GM12878 (cell line): Measurements from ENCODE around the gene RBPMS2. TPM values are rescaled to one million over a fixed set of nuclear protein-coding genes. Genes with fewer than 3 reads are reported as not detected.

Source experiments
- ATAC-seq: fragments of 200-7000 bp; cut with Tn5 transposase; 3 replicates; pipeline ENCODE4 v1.9.1; 2020; ENCODE audit warnings: mild to moderate bottlenecking, moderate library complexity
- BruUV-seq: library from RNA; stranded (reverse); fragments of 400-500 nt; replicated peaks from 2 replicates; lab custom pipeline; 2021; lab: Mats Ljungman, UMichigan
- CTCF ChIA-PET: fragments of 300-600 bp; sonication (Branson Sonifier 250); formaldehyde crosslinking; extraction: SDS; loops from one replicate; lab custom pipeline; 2021; ENCODE audit warnings: inconsistent platforms; lab: Yijun Ruan, JAX
- POLR2A ChIA-PET: fragments of 350-600 bp; formaldehyde crosslinking; extraction: SDS; loops from one replicate; lab custom pipeline; 2021; ENCODE audit warnings: inconsistent platforms; lab: Charles Lee
- RAD21 ChIA-PET: fragments of 300-600 bp; sonication (Branson Sonifier 250); formaldehyde crosslinking; loops from one replicate; lab custom pipeline; 2023; ENCODE audit warnings: antibody characterized with exemption; ENCODE audit not compliant: unreplicated experiment; lab: Charles Lee
- SMC1A ChIA-PET: fragments of 300-600 bp; sonication (Branson Sonifier 250); formaldehyde crosslinking; loops from one replicate; lab custom pipeline; 2023; ENCODE audit not compliant: unreplicated experiment, uncharacterized antibody; lab: Charles Lee
- DNase-seq: peaks from one replicate; pipeline ENCODE4 v3.0.0-alpha.2; 2011; ENCODE audit warnings: low read depth, low spot score
- FAIRE-seq: peaks from 3 replicates; lab custom pipeline; 2011; peaks lifted over from hg19 to GRCh38; lab: Jason Lieb, UNC
- H2AFZ ChIP-seq: 2 replicates; pipeline ENCODE4 v1.6.0; 2011; ENCODE audit warnings: low read depth, low read length, control low read depth; ENCODE audit not compliant: control insufficient read depth
- H3K27ac ChIP-seq: 2 replicates; pipeline ENCODE4 v1.5.1; 2011; ENCODE audit warnings: control low read depth; ENCODE audit not compliant: control insufficient read depth, insufficient read depth
- H3K27me3 ChIP-seq, 2 experiments: replicated peaks in 1 of 2; 2 replicates each; pipeline versions ENCODE4 v1.6.0 to v1.6.1; 2011; ENCODE audit warnings: low read length in 1 of 2; ENCODE audit not compliant: control insufficient read depth in 2 of 2, insufficient read depth in 2 of 2
- H3K36me3 ChIP-seq, 2 experiments: 2 replicates each; pipeline ENCODE4 v1.5.1; 2011; ENCODE audit warnings: low read length in 1 of 2; ENCODE audit not compliant: control insufficient read depth in 2 of 2, insufficient read depth in 2 of 2
- H3K4me1 ChIP-seq: 2 replicates; pipeline ENCODE4 v1.6.1; 2011; ENCODE audit warnings: mild to moderate bottlenecking, low read length, moderate library complexity, mixed read lengths; ENCODE audit not compliant: control insufficient read depth, insufficient read depth
- H3K4me2 ChIP-seq: 2 replicates; pipeline ENCODE4 v1.6.0; 2011; ENCODE audit warnings: control low read depth; ENCODE audit not compliant: control insufficient read depth, insufficient read depth
- H3K4me3 ChIP-seq: fragments of 200-600 bp; sonication (generic); 2 replicates; pipeline ENCODE4 v1.5.1; 2016
- H3K79me2 ChIP-seq: 2 replicates; pipeline ENCODE4 v1.6.0; 2011; ENCODE audit warnings: low read length; ENCODE audit not compliant: control insufficient read depth, insufficient read depth
- H3K9ac ChIP-seq: 2 replicates; pipeline ENCODE4 v1.8.0; 2011; ENCODE audit warnings: low read length, control low read depth, mixed read lengths; ENCODE audit not compliant: control insufficient read depth, insufficient read depth
- H3K9me3 ChIP-seq: replicated peaks from 3 replicates; pipeline ENCODE4 v1.5.1; 2011; ENCODE audit warnings: mild to moderate bottlenecking, low read length; ENCODE audit not compliant: control insufficient read depth, insufficient read depth
- H4K20me1 ChIP-seq: 2 replicates; pipeline ENCODE4 v1.6.0; 2011; ENCODE audit not compliant: control insufficient read depth, insufficient read depth
- ETV6 ChIP-seq, 2 experiments: fragments of 450-650 bp in 1 of 2; IDR thresholded peaks in 1 of 2; conservative IDR thresholded peaks in 1 of 2; 2 replicates each; pipeline ENCODE4 v1.6.1; 2014; ENCODE audit warnings: antibody characterized with exemption in 1 of 2, borderline replicate concordance in 1 of 2, low read depth in 1 of 2, mild to moderate bottlenecking in 1 of 2, moderate library complexity in 1 of 2
- RAD21 ChIP-seq: IDR thresholded peaks from 2 replicates; pipeline ENCODE4 v1.6.1; 2011; ENCODE audit warnings: mild to moderate bottlenecking, low read depth, low read length, moderate library complexity; ENCODE audit not compliant: insufficient read depth
- TCF7 ChIP-seq: IDR thresholded peaks from 2 replicates; pipeline ENCODE4 v1.6.1; 2014; ENCODE audit warnings: antibody characterized with exemption, borderline replicate concordance
- WGBS: methylation state at CpG from one replicate; pipeline ENCODE4 v1.1.6; 2016; ENCODE audit warnings: low lambda C conversion rate; ENCODE audit not compliant: insufficient replicate concordance, insufficient coverage; ENCODE audit errors: missing lambda C conversion rate; 5-methylcytosine and 5-hydroxymethylcytosine counted together
- in situ Hi-C: fragments of 300-500 bp; cut with MboI; formaldehyde crosslinking; loops from 9 replicates; pipeline ENCODE4 v1.14.3; 2018; ENCODE audit warnings: mixed read lengths
- intact Hi-C: fragments of 100-400 bp; cut with micrococcal nuclease; formaldehyde crosslinking; loops from one replicate; pipeline ENCODE4 v1.14.2; 2022; ENCODE audit not compliant: unreplicated experiment
- polyA plus RNA-seq, 11 experiments: library from polyadenylated mRNA; depleted of rRNA in 4 of 11; unstranded in 6 of 11; stranded (reverse) in 5 of 11; fragments of >200 nt; fragmentation: Nextera tagmentation in 4 of 11; fragmentation: Illumina TruSeq in 1 of 11; extraction: Ambion mirVana in 4 of 11; extraction: Trizol in 1 of 11; gene quantifications; 1 replicate in 1 of 11; 2 replicates in 10 of 11; pipeline versions ENCODE4 v1.2.1 to v1.2.3, GENCODE V29; 2011 to 2016; ENCODE audit warnings: inconsistent platforms in 2 of 11, missing spikeins in 2 of 11, low read depth in 1 of 11
- total RNA-seq, 4 experiments: library from RNA; depleted of rRNA in 3 of 4; stranded (reverse); fragments of >200 nt in 3 of 4; fragmentation: Illumina TruSeq in 1 of 4; extraction: Trizol in 1 of 4; gene quantifications; 2 replicates each; pipeline versions ENCODE4 v1.2.1 to v1.2.3, GENCODE V29; 2013 to 2021
- TF ChIP-seq, protein P1 (sequence below): fragments of 150-350 bp; IDR thresholded peaks from 2 replicates; pipeline ENCODE4 v1.6.1; 2016; ENCODE audit warnings: low read depth, low read length

RBPMS2 gene
- total and polyA plus RNA-seq, 10 of the 15 experiments (the other 5 are each of a cell fraction or from before 2014, with no cell fraction given), result 0.06 to 0.31 (median 0.19) TPM; not detected in 3

DNA sequence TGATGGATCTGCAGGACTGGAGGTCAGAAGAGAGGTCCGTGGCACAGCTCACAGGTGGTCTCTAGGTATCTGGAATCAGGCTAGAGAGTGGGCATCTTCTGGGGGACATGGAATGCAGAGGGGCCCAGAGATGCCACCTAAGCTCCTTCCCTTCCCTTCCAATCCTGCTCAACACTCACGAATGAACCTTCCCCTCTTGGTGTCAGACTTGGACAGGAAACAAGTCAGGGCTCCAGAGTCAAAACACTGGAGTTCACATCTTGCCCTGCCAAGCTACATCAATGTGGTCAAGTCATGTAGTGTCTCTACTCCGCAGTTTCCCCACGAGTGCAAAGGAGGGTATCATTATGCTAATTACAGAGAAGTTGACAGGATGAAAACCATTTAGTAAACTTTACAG, 16.0 kb upstream of the RBPMS2 start:
- SMC1A ChIA-PET, result interaction anchor here (0.6 to 1.4 kb wide), 3 partner anchors 11 to 681 kb away, joined by 3 read pairs; no protein-coding TSS in a partner anchor
- no peaks in the 10 kb centered on the region for H3K4me1 ChIP-seq
- TF ChIP-seq TCF7, result no peak
- 0 out of 2 replicates have a peak, but pooled peaks have one; percentile 13 for TF ChIP-seq RAD21
- TF ChIP-seq, all 136 proteins: peak for 1
- Histone ChIP-seq H3K4me3 (no peak overlapping the region), H3K79me2 (no peaks in the 10 kb centered on the region), H3K36me3 (no peaks in the 10 kb centered on the region), H4K20me1 (no peaks in the 10 kb centered on the region), H2AFZ (no peak overlapping the region), H3K9ac (no peak overlapping the region), H3K9me3 (no peaks in the 10 kb centered on the region), H3K27ac (no peak overlapping the region), H3K4me2 (no peak overlapping the region), H3K27me3 (no peaks in the 10 kb centered on the region)
- RAD21 ChIA-PET, result no interaction called here
- no peak for ATAC-seq
- FAIRE-seq, result no peak
- no peak for DNase-seq
- CTCF ChIA-PET, result interaction anchor here (0.7 to 1.5 kb wide), 2 partner anchors 12 to 19 kb away, joined by 3 to 5 read pairs; no protein-coding TSS in a partner anchor
- BruUV-seq, result no TSS peak
- 10% methylated on average over 4 of the region's 4 CpGs for WGBS
- POLR2A ChIA-PET, result interaction anchor here (0.7 kb wide), 1 partner anchor 114 kb away, joined by 3 read pairs; no protein-coding TSS in a partner anchor
- in situ Hi-C loops (no loop called here), intact Hi-C loops (no loop called here)

DNA sequence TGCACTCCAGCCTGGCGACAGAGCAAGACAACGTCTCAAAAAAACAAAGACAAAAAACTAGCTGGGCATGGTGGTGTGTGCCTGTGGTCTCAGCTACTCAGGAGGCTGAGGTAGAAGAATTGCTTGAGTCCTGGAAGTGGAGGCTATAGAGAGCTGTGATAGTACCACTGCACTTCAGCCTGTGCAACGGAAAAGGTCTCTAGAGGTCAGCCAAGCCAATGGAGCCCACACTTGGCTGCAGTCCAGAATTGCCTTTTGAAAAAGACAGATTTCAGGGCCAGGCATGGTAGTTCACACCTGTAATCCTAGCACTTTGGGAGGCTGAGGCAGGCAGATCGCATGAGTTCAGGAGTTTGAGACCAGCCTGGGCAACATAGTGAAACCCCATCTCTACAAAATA, 8.4 kb upstream of the RBPMS2 start:
- no TSS peak for BruUV-seq
- intact Hi-C loops (no loop called here), in situ Hi-C loops (no loop called here)
- RAD21 ChIA-PET, result interaction anchor here (0.8 to 1.4 kb wide), 4 partner anchors 27 to 1715 kb away, joined by 3 read pairs; no protein-coding TSS in a partner anchor
- no peak for ATAC-seq
- Histone ChIP-seq H2AFZ (no peak overlapping the region), H3K27ac (no peak overlapping the region), H3K27me3 (no peaks in the 10 kb centered on the region), H3K36me3 (no peaks in the 10 kb centered on the region), H3K79me2 (no peaks in the 10 kb centered on the region), H4K20me1 (no peaks in the 10 kb centered on the region), H3K9ac (no peak overlapping the region), H3K4me2 (no peak overlapping the region), H3K4me1 (no peaks in the 10 kb centered on the region), H3K9me3 (no peaks in the 10 kb centered on the region), H3K4me3 (no peak overlapping the region)
- no peak for FAIRE-seq
- 89% methylated on average over 4 of the region's 4 CpGs for WGBS
- CTCF ChIA-PET, result interaction anchor here (0.7 to 7.8 kb wide), 6 partner anchors 27 to 126 kb away, joined by 3 to 55 read pairs (median 5); no protein-coding TSS in a partner anchor
- DNase-seq, result no peak
- POLR2A ChIA-PET, result interaction anchor here (1.0 kb wide), 1 partner anchor 30 kb away, joined by 10 read pairs; no protein-coding TSS in a partner anchor
- no peak for TF ChIP-seq ETV6 (conservative IDR thresholded peaks at IDR 0.05 in 1 of 2, IDR thresholded peaks at IDR 0.05 in 1 of 2; ENCODE audit: borderline replicate concordance in 1 of 2, low read depth in 1 of 2)
- TF ChIP-seq, protein P1, sequence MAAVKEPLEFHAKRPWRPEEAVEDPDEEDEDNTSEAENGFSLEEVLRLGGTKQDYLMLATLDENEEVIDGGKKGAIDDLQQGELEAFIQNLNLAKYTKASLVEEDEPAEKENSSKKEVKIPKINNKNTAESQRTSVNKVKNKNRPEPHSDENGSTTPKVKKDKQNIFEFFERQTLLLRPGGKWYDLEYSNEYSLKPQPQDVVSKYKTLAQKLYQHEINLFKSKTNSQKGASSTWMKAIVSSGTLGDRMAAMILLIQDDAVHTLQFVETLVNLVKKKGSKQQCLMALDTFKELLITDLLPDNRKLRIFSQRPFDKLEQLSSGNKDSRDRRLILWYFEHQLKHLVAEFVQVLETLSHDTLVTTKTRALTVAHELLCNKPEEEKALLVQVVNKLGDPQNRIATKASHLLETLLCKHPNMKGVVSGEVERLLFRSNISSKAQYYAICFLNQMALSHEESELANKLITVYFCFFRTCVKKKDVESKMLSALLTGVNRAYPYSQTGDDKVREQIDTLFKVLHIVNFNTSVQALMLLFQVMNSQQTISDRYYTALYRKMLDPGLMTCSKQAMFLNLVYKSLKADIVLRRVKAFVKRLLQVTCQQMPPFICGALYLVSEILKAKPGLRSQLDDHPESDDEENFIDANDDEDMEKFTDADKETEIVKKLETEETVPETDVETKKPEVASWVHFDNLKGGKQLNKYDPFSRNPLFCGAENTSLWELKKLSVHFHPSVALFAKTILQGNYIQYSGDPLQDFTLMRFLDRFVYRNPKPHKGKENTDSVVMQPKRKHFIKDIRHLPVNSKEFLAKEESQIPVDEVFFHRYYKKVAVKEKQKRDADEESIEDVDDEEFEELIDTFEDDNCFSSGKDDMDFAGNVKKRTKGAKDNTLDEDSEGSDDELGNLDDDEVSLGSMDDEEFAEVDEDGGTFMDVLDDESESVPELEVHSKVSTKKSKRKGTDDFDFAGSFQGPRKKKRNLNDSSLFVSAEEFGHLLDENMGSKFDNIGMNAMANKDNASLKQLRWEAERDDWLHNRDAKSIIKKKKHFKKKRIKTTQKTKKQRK, result no peak
- SMC1A ChIA-PET, result interaction anchor here (1.4 to 3.5 kb wide), 3 partner anchors 25 to 51 kb away, joined by 3 to 13 read pairs (median 4); no protein-coding TSS in a partner anchor
